HG03064 (cell line): ENCODE measurements around the gene DPPA2.

Experiments used
- ATAC-seq: cut with Tn5 transposase; IDR thresholded peaks from one replicate; pipeline ENCODE4 v1.9.1; 2021; ENCODE audit warnings: low read depth; ENCODE audit not compliant: unreplicated experiment

DPPA2 gene

DNA sequence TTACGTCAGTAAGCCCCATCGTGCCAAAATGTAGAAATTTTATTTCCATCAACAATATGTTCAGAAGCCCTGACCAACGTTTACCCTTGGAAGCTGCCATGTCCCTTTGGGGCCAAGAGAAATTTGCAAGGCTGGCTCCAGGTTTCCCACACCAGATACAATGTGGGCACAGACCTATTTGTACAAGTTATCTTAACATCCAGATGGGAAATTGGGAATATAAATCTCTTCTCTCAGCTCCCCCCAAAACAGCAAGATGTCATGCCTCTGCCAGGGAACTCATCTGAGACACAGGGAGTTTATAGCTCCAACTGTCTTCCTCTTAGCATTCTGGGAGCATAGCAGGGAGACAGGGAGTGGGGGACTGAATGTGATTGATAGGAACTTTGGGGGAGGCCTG is 9.3 kb upstream of the DPPA2 start:
- no peak for ATAC-seq

DNA sequence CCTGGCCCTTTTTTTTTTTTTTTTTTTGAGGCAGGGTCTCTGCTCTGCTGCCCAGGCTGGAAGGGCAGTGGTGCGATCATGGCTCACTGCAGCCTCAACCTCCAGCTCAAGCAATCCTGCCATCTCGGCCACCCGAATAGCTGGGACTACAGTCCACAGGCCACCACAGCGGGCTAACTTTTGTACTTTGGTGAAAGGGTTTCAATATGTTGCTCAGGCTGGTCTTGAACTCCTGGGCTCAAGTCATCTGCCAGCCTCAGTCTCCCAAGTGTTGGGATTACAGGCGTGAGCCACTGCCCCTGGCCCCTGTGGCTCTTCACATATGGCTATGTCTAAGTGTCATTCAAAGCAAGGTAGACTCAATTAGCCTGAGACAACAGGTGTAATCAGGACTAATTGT is 8.8 kb upstream of the DPPA2 start:
- ATAC-seq = no peak

DNA sequence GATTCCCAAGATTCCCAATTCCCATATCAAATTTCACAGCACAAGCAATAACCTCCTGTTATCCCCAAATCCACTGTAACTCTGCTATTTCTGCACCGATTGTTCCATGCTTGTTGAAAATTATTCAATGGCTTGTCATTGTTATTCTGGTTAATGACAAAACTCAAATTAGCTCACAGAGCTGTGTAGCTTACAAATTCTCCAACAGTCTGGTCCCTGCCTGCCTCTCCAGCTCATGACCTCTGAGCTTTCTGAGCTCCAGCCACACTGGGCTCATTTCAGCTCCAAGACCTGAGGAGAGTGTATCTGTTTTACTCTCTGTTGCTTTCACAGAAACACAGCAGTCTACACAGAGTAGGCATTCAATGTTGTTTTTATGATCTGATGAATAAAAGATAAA is 3.3 kb downstream of the DPPA2 start:
- ATAC-seq = no peak

- ATAC-seq = no peak
Observed at GRCh38 chr3:109297496-109297895, 18.8 kb downstream of the DPPA2 start.

DNA sequence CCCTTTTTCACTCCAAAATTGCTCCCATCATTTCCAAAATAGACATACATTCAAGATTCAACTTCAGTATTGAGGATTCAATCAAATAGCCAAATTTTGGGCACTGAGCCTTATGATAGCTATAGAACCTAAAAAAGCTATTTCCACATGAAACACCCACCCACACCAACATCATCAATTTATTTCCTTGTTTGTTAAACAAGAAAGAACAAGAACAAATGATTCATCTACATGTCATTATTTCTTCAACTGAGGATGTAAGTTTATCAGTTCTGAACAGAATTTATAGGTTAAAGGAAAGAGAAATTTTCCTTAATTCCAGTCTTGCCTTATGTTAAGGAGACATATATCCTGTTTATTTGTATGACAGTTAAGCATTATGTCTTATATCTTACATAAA is 32.2 kb downstream of the DPPA2 start:
- ATAC-seq = no peak

GRCh38 chr3:109278546-109278945 is 37.8 kb downstream of the DPPA2 start:
- ATAC-seq = no peak

- no peak for ATAC-seq
Observed at GRCh38 chr3:109278141-109278540, 38.2 kb downstream of the DPPA2 start.

GRCh38 chr3:109275702-109276293 is 40.5 kb downstream of the DPPA2 start:
- ATAC-seq = no peak

DNA sequence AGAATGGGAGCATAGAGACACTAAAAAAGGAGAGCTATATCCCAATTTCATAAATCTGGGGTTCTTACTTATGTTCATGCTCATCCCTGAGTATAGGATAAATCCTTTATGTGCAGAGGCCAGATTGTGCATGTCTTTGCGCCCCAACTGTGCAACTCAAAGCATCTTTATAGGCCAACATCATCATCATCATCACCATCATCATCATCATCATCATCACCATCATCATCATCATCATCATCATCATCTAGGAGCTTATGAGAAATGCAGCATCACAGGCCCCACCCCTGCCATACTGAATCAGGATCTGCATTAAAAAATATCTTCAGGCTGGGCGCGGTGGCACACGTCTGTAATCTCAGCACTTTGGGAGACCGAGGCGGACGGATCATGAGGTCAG is 45.5 kb downstream of the DPPA2 start:
- no peak for ATAC-seq

DNA sequence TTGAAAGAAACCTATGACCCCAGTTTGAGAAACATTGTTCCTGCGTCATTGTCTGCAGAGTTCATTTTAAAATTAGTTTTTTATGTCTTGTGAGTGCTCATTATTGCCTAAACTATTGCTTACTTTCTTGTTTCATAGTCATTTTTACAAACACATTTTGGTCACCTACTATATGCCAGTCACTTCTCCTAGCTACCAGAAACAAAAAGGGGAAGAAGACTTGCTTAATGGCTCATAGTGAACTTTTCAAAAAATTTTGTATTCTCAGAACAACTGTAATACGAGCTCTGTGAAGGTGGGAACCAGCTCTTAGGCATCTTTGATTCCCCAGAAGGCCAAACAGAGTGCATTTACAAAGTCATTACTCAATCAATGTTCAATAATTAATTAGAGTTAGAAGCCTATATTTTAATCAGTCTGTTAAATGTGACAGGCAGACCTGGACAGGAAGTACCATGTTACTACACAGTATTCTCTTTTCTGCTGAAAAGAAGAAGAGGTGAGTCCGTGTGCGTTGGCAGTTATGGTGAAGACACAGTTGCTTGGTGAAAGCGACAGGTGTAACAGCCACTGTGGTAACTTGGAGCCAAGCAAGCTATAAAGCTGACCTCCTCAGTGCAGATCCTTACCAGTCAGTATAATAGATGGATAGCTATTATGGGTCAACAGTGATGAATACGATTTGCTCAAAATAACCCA is 46.6 kb downstream of the DPPA2 start:
- ATAC-seq = no peak

GRCh38 chr3:109268181-109268580 is 48.1 kb downstream of the DPPA2 start:
- no peak for ATAC-seq

DNA sequence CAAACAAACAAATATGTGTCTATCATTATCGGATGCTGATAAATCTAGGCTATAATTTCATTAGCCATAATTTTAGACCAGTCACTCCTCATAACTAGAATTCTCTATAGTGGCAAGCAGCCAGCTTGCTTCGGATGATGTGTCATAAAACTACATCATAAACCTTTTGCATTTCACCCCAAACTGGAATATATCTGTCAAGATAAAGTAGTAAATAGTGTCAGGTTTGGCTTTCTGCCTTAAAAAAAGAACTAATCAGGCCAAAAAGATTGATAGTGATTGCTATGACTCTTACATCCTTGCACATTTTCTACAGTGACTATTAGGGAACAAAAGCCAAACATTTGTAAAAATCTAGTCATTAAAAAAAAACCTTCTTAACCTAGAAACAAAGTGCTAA is 51.0 kb downstream of the DPPA2 start:
- no peak for ATAC-seq

GRCh38 chr3:109257269-109257668 is 59.0 kb downstream of the DPPA2 start:
- ATAC-seq = no peak

- ATAC-seq = no peak
Observed at GRCh38 chr3:109254770-109255169, 61.5 kb downstream of the DPPA2 start.

DNA sequence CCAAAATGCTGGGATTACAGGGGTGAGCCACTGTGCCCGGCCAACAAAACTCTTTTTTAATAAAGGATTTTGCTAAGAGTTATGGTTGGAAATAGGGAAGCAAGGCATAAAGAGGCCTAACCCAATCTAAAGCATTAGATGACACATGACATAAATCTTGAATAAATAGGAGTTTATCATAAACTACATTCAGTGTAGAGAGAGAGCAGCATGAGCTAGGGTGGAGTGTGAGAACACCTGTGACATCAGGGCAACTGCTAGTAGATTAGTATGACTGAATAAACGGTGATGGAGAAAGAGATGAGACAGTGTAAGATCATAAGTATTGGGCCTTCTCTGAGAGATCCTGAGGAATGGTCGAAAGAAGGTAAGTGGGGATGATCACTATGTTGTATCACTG is 63.7 kb downstream of the DPPA2 start:
- no peak for ATAC-seq
